NCI-H2171 treated with DMSO at 0.1 percent for 48 hours (cell line): ENCODE measurements around the gene CXCR5.
"Not testable (repeated sequence)": the region's sequence is repeated elsewhere in the genome, so short reads cannot be mapped to it uniquely, and the experiment has no call there.

Experiments used
- DNase-seq: peaks from one replicate; lab custom pipeline; 2025; lab: John Stamatoyannopoulos, UW

Gene CXCR5

GRCh38 chr11:118883368-118884071 is at the start of gene CXCR5:
TSS of gene CXCR5 (plus strand) at chr11:118883892. CDS start at chr11:118883942, 50 bp downstream.
- no peak for DNase-seq

GRCh38 chr11:118834427-118835028 is 49.2 kb upstream of the CXCR5 start:
- DNase-seq: no peak

GRCh38 chr11:118837868-118838267 is 45.8 kb upstream of the CXCR5 start:
- DNase-seq: no peak

- no peak for DNase-seq
Observed at GRCh38 chr11:118838905-118839553, 44.7 kb upstream of the CXCR5 start.

- no peak for DNase-seq
Observed at GRCh38 chr11:118841469-118842242, 42.0 kb upstream of the CXCR5 start.

GRCh38 chr11:118842369-118842768 is 41.3 kb upstream of the CXCR5 start:
- DNase-seq: no peak

- not testable (repeated sequence) for DNase-seq
Observed at GRCh38 chr11:118842843-118843242, 40.8 kb upstream of the CXCR5 start.

GRCh38 chr11:118843565-118843964 is 40.1 kb upstream of the CXCR5 start:
- DNase-seq: no peak

- DNase-seq: no peak
Observed at GRCh38 chr11:118845369-118845768, 38.3 kb upstream of the CXCR5 start.

- no peak for DNase-seq
Observed at GRCh38 chr11:118846181-118846935, 37.3 kb upstream of the CXCR5 start.

GRCh38 chr11:118849825-118850224 is 33.9 kb upstream of the CXCR5 start:
- DNase-seq: no peak

GRCh38 chr11:118851970-118852369 is 31.7 kb upstream of the CXCR5 start:
- no peak for DNase-seq

GRCh38 chr11:118853678-118854077 is 30.0 kb upstream of the CXCR5 start:
- DNase-seq: no peak

- DNase-seq: no peak
Observed at GRCh38 chr11:118856314-118856713, 27.4 kb upstream of the CXCR5 start.

GRCh38 chr11:118857385-118857784 is 26.3 kb upstream of the CXCR5 start:
- no peak for DNase-seq

- no peak for DNase-seq
Observed at GRCh38 chr11:118859973-118860372, 23.7 kb upstream of the CXCR5 start.

GRCh38 chr11:118868659-118869058 is 15.0 kb upstream of the CXCR5 start:
- no peak for DNase-seq

- no peak for DNase-seq
Observed at GRCh38 chr11:118870396-118871343, 13.0 kb upstream of the CXCR5 start.

- no peak for DNase-seq
Observed at GRCh38 chr11:118872403-118872821, 11.3 kb upstream of the CXCR5 start.

GRCh38 chr11:118873804-118874203 is 9.9 kb upstream of the CXCR5 start:
- no peak for DNase-seq

- no peak for DNase-seq
Observed at GRCh38 chr11:118876286-118876685, 7.4 kb upstream of the CXCR5 start.
